Measurements from ENCODE around the gene UBTD2. TPM values are rescaled to one million over a fixed set of nuclear protein-coding genes. Genes with fewer than 3 reads are reported as not detected.

The UBTD2 gene
- total RNA-seq, 4 donors from 2014 or later, result 19.4 to 31.0 (median 26.2) TPM

DNA sequence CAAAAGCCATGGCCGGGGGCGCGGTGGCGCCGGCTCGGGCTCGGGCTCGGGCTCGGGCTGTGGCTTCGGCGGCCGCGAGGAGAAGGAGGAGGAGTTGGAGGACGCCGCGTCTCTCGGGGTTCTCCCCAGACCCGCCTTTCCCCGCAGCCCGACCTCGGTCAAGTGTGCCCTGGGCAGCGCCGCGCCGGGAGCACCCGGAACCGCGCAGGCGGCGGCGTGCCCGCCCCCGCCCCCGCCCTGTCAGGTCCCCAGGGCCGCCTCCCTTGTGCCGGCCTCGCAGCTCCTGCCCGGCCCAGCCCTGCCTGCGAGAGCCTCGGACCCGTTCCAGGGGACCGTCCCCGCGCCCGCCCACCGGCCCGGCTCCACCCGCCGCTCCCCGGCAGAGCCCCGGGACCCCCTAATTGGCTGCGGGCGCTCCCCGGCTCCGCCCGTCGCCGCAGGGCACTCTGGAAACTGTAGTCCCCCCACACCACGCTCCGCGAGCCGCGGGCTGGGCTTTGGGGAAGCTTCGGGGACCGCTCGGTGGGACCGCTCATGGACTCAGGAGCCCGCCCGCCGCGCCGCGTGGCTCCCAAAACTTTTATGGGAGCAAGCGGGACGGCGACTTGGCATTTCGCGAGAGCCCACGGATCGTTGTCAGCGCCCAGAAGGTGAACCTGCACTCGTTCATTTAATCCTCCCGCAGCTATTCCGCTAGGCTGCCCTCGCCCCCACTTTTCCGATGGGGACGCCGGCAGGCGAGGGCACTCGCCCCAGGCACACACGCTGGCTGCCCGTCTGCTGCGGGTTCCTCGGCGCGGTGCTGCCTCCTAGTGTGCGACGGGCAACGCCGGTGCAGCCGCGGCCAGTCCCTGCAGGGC is 95.3 kb downstream of the UBTD2 start, which contains the start of gene STK10:
Gene STK10 (minus strand): TSS at position 192 of the 860 bp plus-strand sequence. CDS start 182 bp downstream, at position 10.
- no peaks in the 10 kb centered on the region for H3K9me3 ChIP-seq
- WGBS, 2 donors, result 1% methylated on average over 42 to 46 of the region's 102 CpGs
- peak within 1 kb of the TSS; percentile 85 to 99 (median 94) for H3K27ac ChIP-seq
- H3K27me3 ChIP-seq, result no peaks in the 10 kb centered on the region
- TF ChIP-seq EP300 (IDR thresholded peaks at IDR 0.05), result peak; percentile 20 to 77
- peak; percentile 52 to 79 for TF ChIP-seq POLR2A (IDR thresholded peaks at IDR 0.05)
- TF ChIP-seq, protein P1, sequence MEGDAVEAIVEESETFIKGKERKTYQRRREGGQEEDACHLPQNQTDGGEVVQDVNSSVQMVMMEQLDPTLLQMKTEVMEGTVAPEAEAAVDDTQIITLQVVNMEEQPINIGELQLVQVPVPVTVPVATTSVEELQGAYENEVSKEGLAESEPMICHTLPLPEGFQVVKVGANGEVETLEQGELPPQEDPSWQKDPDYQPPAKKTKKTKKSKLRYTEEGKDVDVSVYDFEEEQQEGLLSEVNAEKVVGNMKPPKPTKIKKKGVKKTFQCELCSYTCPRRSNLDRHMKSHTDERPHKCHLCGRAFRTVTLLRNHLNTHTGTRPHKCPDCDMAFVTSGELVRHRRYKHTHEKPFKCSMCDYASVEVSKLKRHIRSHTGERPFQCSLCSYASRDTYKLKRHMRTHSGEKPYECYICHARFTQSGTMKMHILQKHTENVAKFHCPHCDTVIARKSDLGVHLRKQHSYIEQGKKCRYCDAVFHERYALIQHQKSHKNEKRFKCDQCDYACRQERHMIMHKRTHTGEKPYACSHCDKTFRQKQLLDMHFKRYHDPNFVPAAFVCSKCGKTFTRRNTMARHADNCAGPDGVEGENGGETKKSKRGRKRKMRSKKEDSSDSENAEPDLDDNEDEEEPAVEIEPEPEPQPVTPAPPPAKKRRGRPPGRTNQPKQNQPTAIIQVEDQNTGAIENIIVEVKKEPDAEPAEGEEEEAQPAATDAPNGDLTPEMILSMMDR (IDR thresholded peaks at IDR 0.05), result peak; percentile 72 to 97 (median 92)
- no peaks in the 10 kb centered on the region for H3K36me3 ChIP-seq
- peak; percentile 73 to 80 for DNase-seq (ENCODE audit: low spot score in 2 of 2)
- peak within 1 kb of the TSS; percentile 82 to 99 (median 92) for H3K4me3 ChIP-seq
- peaks cover 0 to 46% (median 12%) of the 10 kb centered on the region in 4 donors for H3K4me1 ChIP-seq

DNA sequence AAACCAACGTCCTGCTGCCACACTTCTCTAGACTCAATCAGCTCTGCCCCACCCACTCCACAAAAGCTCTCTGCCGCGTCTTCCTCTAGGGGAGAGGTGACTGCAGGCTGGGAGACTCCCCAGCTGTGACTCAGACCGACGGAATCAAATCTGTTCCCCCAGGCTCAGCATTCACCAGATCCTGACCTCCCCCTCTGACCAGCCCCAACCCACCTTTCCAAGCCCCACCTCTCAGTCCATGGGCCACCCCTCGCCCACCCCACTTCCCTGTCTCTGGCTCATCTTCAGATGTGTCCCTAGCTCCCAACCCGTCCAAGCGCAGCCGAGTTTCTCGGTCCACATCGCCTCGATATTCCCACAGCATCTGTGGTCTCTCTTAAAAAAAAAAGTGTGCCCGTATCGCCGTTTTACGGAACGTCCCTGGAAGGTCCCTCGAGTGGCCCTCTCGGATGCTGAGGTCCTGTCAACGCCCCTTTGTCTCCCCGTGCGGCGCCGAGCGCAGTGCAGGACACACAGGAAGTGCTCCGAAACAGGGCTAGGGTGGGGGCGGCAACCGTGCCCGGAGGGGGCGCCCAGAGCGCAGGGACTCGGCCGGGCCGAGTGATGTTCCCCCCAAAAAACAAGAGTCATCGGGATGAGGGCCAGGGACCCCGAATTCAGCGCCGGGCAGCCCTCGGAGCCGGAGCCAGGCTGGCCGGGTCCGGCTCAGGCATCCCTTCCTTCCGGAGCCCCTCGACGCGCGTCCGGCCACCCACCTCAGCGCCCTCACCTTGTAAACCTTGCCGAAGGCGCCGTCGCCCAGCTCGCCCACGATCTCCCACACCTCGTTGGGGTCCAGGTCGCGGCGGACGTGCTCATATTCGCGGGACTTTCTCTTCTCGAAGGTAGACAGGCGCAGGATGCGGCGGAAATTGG is 96.2 kb downstream of the UBTD2 start:
- H3K9me3 ChIP-seq, result no peaks in the 10 kb centered on the region
- TF ChIP-seq, protein P1 (IDR thresholded peaks at IDR 0.05), result peak in 1 of 5 experiments; percentile 8
- TF ChIP-seq POLR2A (IDR thresholded peaks at IDR 0.05) (no peak), EP300 (IDR thresholded peaks at IDR 0.05) (peak in 1 of 2 donors; percentile 10)
- H3K36me3 ChIP-seq, result no peaks in the 10 kb centered on the region
- H3K27ac ChIP-seq, result peak overlapping the region; percentile 85 to 99 (median 94)
- WGBS, 2 donors, result 0 to 1% methylated on average over 26 to 32 of the region's 66 CpGs
- peak overlapping the region; percentile 82 to 99 (median 92) for H3K4me3 ChIP-seq
- H3K27me3 ChIP-seq, result no peaks in the 10 kb centered on the region
- peaks cover 0 to 46% (median 12%) of the 10 kb centered on the region in 4 donors for H3K4me1 ChIP-seq
- peak in 1 of 2 donors; percentile 43 for DNase-seq (ENCODE audit: low spot score in 2 of 2)

DNA sequence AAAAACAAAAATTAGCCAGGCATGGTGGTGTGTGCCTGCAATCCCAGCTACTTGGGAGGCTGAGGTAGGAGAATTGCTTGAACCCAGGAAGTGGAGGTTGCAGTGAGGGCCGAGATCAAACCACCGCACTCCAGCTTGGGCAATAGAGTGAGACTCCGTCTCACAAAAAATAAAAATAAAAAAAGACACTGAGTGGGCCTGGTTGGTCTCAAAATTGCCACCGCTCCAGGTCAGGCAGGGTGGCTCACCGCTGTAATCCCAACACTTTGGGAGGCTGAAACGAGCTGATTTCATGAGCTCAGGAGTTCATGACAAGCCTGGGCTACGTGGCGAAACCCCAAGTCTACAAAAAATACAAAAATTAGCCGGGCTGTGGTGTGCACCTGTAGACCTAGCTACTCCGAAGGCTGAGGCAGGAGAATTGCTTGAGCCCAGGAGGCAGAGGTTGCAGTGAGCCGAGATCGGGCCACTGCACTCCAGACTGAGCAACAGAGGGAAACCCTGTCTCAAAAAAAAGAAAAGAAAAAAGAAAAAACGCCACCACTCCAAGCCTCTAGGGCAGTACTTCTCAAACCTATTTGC is 97.4 kb downstream of the UBTD2 start:
- H3K4me1 ChIP-seq, result peaks cover 0 to 49% (median 12%) of the 10 kb centered on the region in 4 donors
- no peaks in the 10 kb centered on the region for H3K27me3 ChIP-seq
- no peak for DNase-seq (ENCODE audit: low spot score in 2 of 2)
- H3K36me3 ChIP-seq, result no peaks in the 10 kb centered on the region
- peak overlapping the region; percentile 23 to 99 (median 94) for H3K27ac ChIP-seq
- TF ChIP-seq POLR2A (IDR thresholded peaks at IDR 0.05) (no peak), EP300 (IDR thresholded peaks at IDR 0.05) (no peak)
- TF ChIP-seq, protein P1 (IDR thresholded peaks at IDR 0.05), result no peak
- peak overlapping the region in 3 of 4 donors; percentile 82 to 99 (median 97) for H3K4me3 ChIP-seq
- WGBS, 2 donors, result 55 to 68% methylated on average over 13 of the region's 13 CpGs
- H3K9me3 ChIP-seq, result no peaks in the 10 kb centered on the region

DNA sequence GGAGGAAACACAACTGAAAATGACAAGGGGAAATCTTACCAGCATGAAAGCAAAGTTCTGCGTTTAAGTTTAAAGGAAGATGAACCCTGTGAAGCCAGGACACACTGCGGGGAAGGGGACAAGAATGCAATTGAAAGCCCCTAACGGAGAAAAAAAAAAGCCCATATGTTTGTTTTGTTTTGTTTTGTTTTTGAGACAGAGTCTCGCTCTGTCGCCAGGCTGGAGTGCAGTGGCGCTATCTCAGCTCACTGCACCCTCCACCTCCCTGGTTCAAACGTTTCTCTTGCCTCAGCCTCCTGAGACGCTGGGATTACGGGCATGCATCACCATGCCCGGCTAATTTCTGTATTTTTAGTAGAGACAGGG is 98.5 kb downstream of the UBTD2 start:
- H3K4me3 ChIP-seq, result peak overlapping the region in 2 of 4 donors; percentile 20 to 97

More for the DNA sequence above, 98.5 kb downstream of the UBTD2 start:
- Histone ChIP-seq H3K36me3 (no peaks in the 10 kb centered on the region), H3K4me1 (peaks cover 0 to 59% (median 15%) of the 10 kb centered on the region in 4 donors), H3K9me3 (no peaks in the 10 kb centered on the region), H3K27me3 (no peaks in the 10 kb centered on the region), H3K27ac (peak overlapping the region in 3 of 4 donors; percentile 92 to 99 (median 95))
- TF ChIP-seq POLR2A (IDR thresholded peaks at IDR 0.05) (no peak), EP300 (IDR thresholded peaks at IDR 0.05) (no peak)
- TF ChIP-seq, protein P1 (IDR thresholded peaks at IDR 0.05), result no peak
- WGBS, 2 donors, result 59 to 65% methylated on average over 10 of the region's 10 CpGs
- no peak for DNase-seq (ENCODE audit: low spot score in 2 of 2)

Data from tibial nerve (tissue), 4 donors.